Muscle layer of duodenum (tissue), 2 donors: ENCODE measurements around the gene GMPPB.
"Not testable (repeated sequence)": the region's sequence is repeated elsewhere in the genome, so short reads cannot be mapped to it uniquely, and the experiment has no call there.

Source experiments
- H3K27ac ChIP-seq: one replicate; pipeline ENCODE4 v1.7.0; 2013; ENCODE audit warnings: mild to moderate bottlenecking, low read length
- H3K27me3 ChIP-seq: one replicate; pipeline ENCODE4 v1.7.0; 2013; ENCODE audit warnings: low read depth, mild to moderate bottlenecking, control low read depth, low read length
- H3K36me3 ChIP-seq, 2 donors: one replicate each; pipeline ENCODE4 v1.7.0; 2013; ENCODE audit warnings: low read length in 2 of 2, control low read depth in 1 of 2, mild to moderate bottlenecking in 1 of 2; ENCODE audit not compliant: insufficient read depth in 2 of 2, control insufficient read depth in 1 of 2
- H3K4me1 ChIP-seq, 2 donors: one replicate each; pipeline ENCODE4 v1.7.0; 2013; ENCODE audit warnings: low read length in 2 of 2, mild to moderate bottlenecking in 2 of 2, control low read depth in 1 of 2, moderate library complexity in 1 of 2; ENCODE audit not compliant: insufficient read depth in 2 of 2, control insufficient read depth in 1 of 2
- H3K4me3 ChIP-seq, 2 donors: one replicate each; pipeline ENCODE4 v1.7.0; 2013; ENCODE audit warnings: low read length in 2 of 2, low read depth in 1 of 2, mild to moderate bottlenecking in 1 of 2
- H3K9me3 ChIP-seq, 2 donors: one replicate each; pipeline ENCODE4 v1.7.0; 2013; ENCODE audit warnings: low read length in 2 of 2, control low read depth in 1 of 2, mild to moderate bottlenecking in 1 of 2; ENCODE audit not compliant: control insufficient read depth in 1 of 2
- donor health status: healthy.

Gene GMPPB

GRCh38 chr3:49700014-49700413, 23.7 kb downstream of the GMPPB start:
- H3K4me1 ChIP-seq, result no peaks in the 10 kb centered on the region
- no peak overlapping the region for H3K4me3 ChIP-seq
- H3K27ac ChIP-seq, result no peak overlapping the region
- peaks cover 35 to 67% of the 10 kb centered on the region in 2 donors for H3K36me3 ChIP-seq
- no peaks in the 10 kb centered on the region for H3K27me3 ChIP-seq
- no peaks in the 10 kb centered on the region for H3K9me3 ChIP-seq

- Histone ChIP-seq H3K36me3 (peaks cover 35 to 62% of the 10 kb centered on the region in 2 donors), H3K27ac (no peak overlapping the region), H3K9me3 (no peaks in the 10 kb centered on the region), H3K4me3 (no peak overlapping the region), H3K4me1 (no peaks in the 10 kb centered on the region), H3K27me3 (no peaks in the 10 kb centered on the region)
Observed at GRCh38 chr3:49699281-49699979, 24.3 kb downstream of the GMPPB start.

GRCh38 chr3:49695350-49696015, 28.3 kb downstream of the GMPPB start:
- H3K27ac ChIP-seq, result not testable (repeated sequence)
- peaks cover 0 to 13% of the 10 kb centered on the region in 2 donors for H3K4me1 ChIP-seq

GRCh38 chr3:49694409-49695070, 29.2 kb downstream of the GMPPB start:
- not testable (repeated sequence) for H3K4me3 ChIP-seq, H3K27me3 ChIP-seq, H3K9me3 ChIP-seq, H3K27ac ChIP-seq
- peaks cover 0 to 17% of the 10 kb centered on the region in 2 donors for H3K4me1 ChIP-seq
- H3K36me3 ChIP-seq, result peaks cover 11 to 28% of the 10 kb centered on the region in 2 donors

More at GRCh38 chr3:49695350-49696015, 28.3 kb downstream of the GMPPB start:
- H3K27me3 ChIP-seq, H3K4me3 ChIP-seq, H3K9me3 ChIP-seq: not testable (repeated sequence)
- peaks cover 18 to 37% of the 10 kb centered on the region in 2 donors for H3K36me3 ChIP-seq

- H3K27me3 ChIP-seq, H3K9me3 ChIP-seq, H3K27ac ChIP-seq, H3K4me3 ChIP-seq, H3K36me3 ChIP-seq: not testable (repeated sequence)
- peaks cover 0 to 30% of the 10 kb centered on the region in 2 donors for H3K4me1 ChIP-seq
Observed at GRCh38 chr3:49691481-49691880, 32.3 kb downstream of the GMPPB start.

GRCh38 chr3:49690856-49691255, 32.9 kb downstream of the GMPPB start:
- not testable (repeated sequence) for H3K9me3 ChIP-seq, H3K27me3 ChIP-seq, H3K36me3 ChIP-seq, H3K27ac ChIP-seq, H3K4me3 ChIP-seq
- H3K4me1 ChIP-seq, result peaks cover 0 to 30% of the 10 kb centered on the region in 2 donors

- H3K27me3 ChIP-seq, H3K36me3 ChIP-seq, H3K9me3 ChIP-seq: not testable (repeated sequence)
- Histone ChIP-seq H3K4me1 (peaks cover 0 to 30% of the 10 kb centered on the region in 2 donors), H3K27ac (peak overlapping the region; percentile 56), H3K4me3 (peak overlapping the region; percentile 87 to 99)
Observed at GRCh38 chr3:49689908-49690624, 33.7 kb downstream of the GMPPB start.

GRCh38 chr3:49689046-49689907, 34.5 kb downstream of the GMPPB start, which contains the start of the genes MST1 and RNF123:
MST1 (minus strand) TSS chr3:49689474; CDS start chr3:49688691, 783 bp downstream.
RNF123 (plus strand) TSS chr3:49689557; CDS start chr3:49691166, 1,609 bp downstream.
- Histone ChIP-seq H3K36me3 (peaks cover 0 to 1% of the 10 kb centered on the region in 2 donors), H3K9me3 (no peaks in the 10 kb centered on the region), H3K4me1 (peaks cover 0 to 30% of the 10 kb centered on the region in 2 donors), H3K27me3 (no peaks in the 10 kb centered on the region), H3K4me3 (peak within 1 kb of the TSS; percentile 87 to 99), H3K27ac (peak within 1 kb of the TSS; percentile 69)

GRCh38 chr3:49688338-49689045, 35.3 kb downstream of the GMPPB start:
- Histone ChIP-seq H3K27ac (peak overlapping the region; percentile 69), H3K4me3 (peak overlapping the region; percentile 87 to 99), H3K4me1 (peaks cover 0 to 30% of the 10 kb centered on the region in 2 donors)
- H3K36me3 ChIP-seq, H3K9me3 ChIP-seq, H3K27me3 ChIP-seq: not testable (repeated sequence)

- H3K9me3 ChIP-seq, H3K27me3 ChIP-seq, H3K4me3 ChIP-seq, H3K27ac ChIP-seq: not testable (repeated sequence)
- H3K36me3 ChIP-seq, result peaks cover 12 to 20% of the 10 kb centered on the region in 2 donors
- H3K4me1 ChIP-seq, result peaks cover 0 to 30% of the 10 kb centered on the region in 2 donors
Observed at GRCh38 chr3:49687424-49687795, 36.3 kb downstream of the GMPPB start.
